Measurements from ENCODE around the gene PLEKHG3. TPM values are rescaled to one million over a fixed set of nuclear protein-coding genes. Genes with fewer than 3 reads are reported as not detected.

The PLEKHG3 gene
- total RNA-seq, 2 donors from 2014 or later: 2.4 to 8.8 TPM

GRCh38 chr14:64726585-64726890, 22.3 kb downstream of the PLEKHG3 start:
- Mint-ChIP-seq H3K4me1 (ENCODE audit: low read depth) (peaks cover 46% of the 10 kb centered on the region), H3K27ac (no peak overlapping the region), H3K36me3 (ENCODE audit: insufficient read depth in 2 of 2) (no peaks in the 10 kb centered on the region), H3K4me3 (no peak overlapping the region), H3K9me3 (no peaks in the 10 kb centered on the region), H3K27me3 (ENCODE audit: low read depth) (no peaks in the 10 kb centered on the region)
- ATAC-seq (replicated peaks in 1 of 2): peak; percentile 49 to 69
- peak; percentile 34 to 56 for DNase-seq

- Mint-ChIP-seq H3K36me3 (ENCODE audit: insufficient read depth in 2 of 2) (no peaks in the 10 kb centered on the region), H3K9me3 (no peaks in the 10 kb centered on the region), H3K4me3 (no peak overlapping the region), H3K4me1 (ENCODE audit: low read depth) (peaks cover 40% of the 10 kb centered on the region), H3K27me3 (ENCODE audit: low read depth) (no peaks in the 10 kb centered on the region), H3K27ac (no peak overlapping the region)
- DNase-seq (no peak), ATAC-seq (replicated peaks in 1 of 2) (no peak)
Measured at GRCh38 chr14:64727551-64728071, 23.4 kb downstream of the PLEKHG3 start.

- ATAC-seq (replicated peaks in 1 of 2) (no peak), DNase-seq (no peak)
- peaks cover 36% of the 10 kb centered on the region for H3K4me1 Mint-ChIP-seq (ENCODE audit: low read depth)
- no peaks in the 10 kb centered on the region for H3K36me3 Mint-ChIP-seq (ENCODE audit: insufficient read depth in 2 of 2)
- H3K4me3 Mint-ChIP-seq: no peak overlapping the region
- H3K9me3 Mint-ChIP-seq: no peaks in the 10 kb centered on the region
- no peak overlapping the region for H3K27ac Mint-ChIP-seq
- no peaks in the 10 kb centered on the region for H3K27me3 Mint-ChIP-seq (ENCODE audit: low read depth)
Measured at GRCh38 chr14:64728106-64728505, 23.9 kb downstream of the PLEKHG3 start.

GRCh38 chr14:64728856-64729255, 24.6 kb downstream of the PLEKHG3 start:
- Mint-ChIP-seq H3K4me1 (ENCODE audit: low read depth) (peaks cover 31% of the 10 kb centered on the region), H3K36me3 (ENCODE audit: insufficient read depth in 2 of 2) (no peaks in the 10 kb centered on the region), H3K27ac (peak overlapping the region; percentile 34), H3K9me3 (no peaks in the 10 kb centered on the region), H3K27me3 (ENCODE audit: low read depth) (no peaks in the 10 kb centered on the region), H3K4me3 (no peak overlapping the region)
- DNase-seq: no peak
- no peak for ATAC-seq (replicated peaks in 1 of 2)

GRCh38 chr14:64729386-64730060, 25.3 kb downstream of the PLEKHG3 start:
- Mint-ChIP-seq H3K9me3 (no peaks in the 10 kb centered on the region), H3K36me3 (ENCODE audit: insufficient read depth in 2 of 2) (no peaks in the 10 kb centered on the region), H3K4me1 (ENCODE audit: low read depth) (peaks cover 24% of the 10 kb centered on the region), H3K27ac (no peak overlapping the region), H3K27me3 (ENCODE audit: low read depth) (no peaks in the 10 kb centered on the region), H3K4me3 (no peak overlapping the region)
- ATAC-seq (replicated peaks in 1 of 2) (no peak), DNase-seq (no peak)

- DNase-seq (no peak), ATAC-seq (replicated peaks in 1 of 2) (no peak)
- Mint-ChIP-seq H3K9me3 (no peaks in the 10 kb centered on the region), H3K27ac (no peak overlapping the region), H3K4me3 (no peak overlapping the region), H3K27me3 (ENCODE audit: low read depth) (no peaks in the 10 kb centered on the region), H3K36me3 (ENCODE audit: insufficient read depth in 2 of 2) (no peaks in the 10 kb centered on the region), H3K4me1 (ENCODE audit: low read depth) (peaks cover 21% of the 10 kb centered on the region)
Measured at GRCh38 chr14:64730061-64730440, 25.8 kb downstream of the PLEKHG3 start.

- H3K27ac Mint-ChIP-seq: peak overlapping the region; percentile 26
- H3K4me1 Mint-ChIP-seq (ENCODE audit: low read depth): peaks cover 19% of the 10 kb centered on the region
- no peak for ATAC-seq (replicated peaks in 1 of 2)
Measured at GRCh38 chr14:64730681-64731080, 26.5 kb downstream of the PLEKHG3 start.

GRCh38 chr14:64731141-64731581, 26.9 kb downstream of the PLEKHG3 start:
- H3K4me1 Mint-ChIP-seq (ENCODE audit: low read depth): peaks cover 14% of the 10 kb centered on the region
- no peak overlapping the region for H3K27ac Mint-ChIP-seq
- DNase-seq: no peak

More at GRCh38 chr14:64730681-64731080, 26.5 kb downstream of the PLEKHG3 start:
- DNase-seq: no peak
- Mint-ChIP-seq H3K9me3 (no peaks in the 10 kb centered on the region), H3K27me3 (ENCODE audit: low read depth) (no peaks in the 10 kb centered on the region), H3K4me3 (no peak overlapping the region), H3K36me3 (ENCODE audit: insufficient read depth in 2 of 2) (no peaks in the 10 kb centered on the region)

GRCh38 chr14:64732066-64732465, 27.8 kb downstream of the PLEKHG3 start:
- H3K4me1 Mint-ChIP-seq (ENCODE audit: low read depth): peaks cover 11% of the 10 kb centered on the region
- H3K9me3 Mint-ChIP-seq: no peaks in the 10 kb centered on the region
- no peak overlapping the region for H3K27ac Mint-ChIP-seq
- H3K4me3 Mint-ChIP-seq: no peak overlapping the region
- DNase-seq (no peak), ATAC-seq (replicated peaks in 1 of 2) (no peak)
- no peaks in the 10 kb centered on the region for H3K27me3 Mint-ChIP-seq (ENCODE audit: low read depth)
- H3K36me3 Mint-ChIP-seq (ENCODE audit: insufficient read depth in 2 of 2): no peaks in the 10 kb centered on the region

More at GRCh38 chr14:64731141-64731581, 26.9 kb downstream of the PLEKHG3 start:
- no peaks in the 10 kb centered on the region for H3K27me3 Mint-ChIP-seq (ENCODE audit: low read depth)
- H3K9me3 Mint-ChIP-seq: no peaks in the 10 kb centered on the region
- no peak overlapping the region for H3K4me3 Mint-ChIP-seq
- no peaks in the 10 kb centered on the region for H3K36me3 Mint-ChIP-seq (ENCODE audit: insufficient read depth in 2 of 2)
- no peak for ATAC-seq (replicated peaks in 1 of 2)

GRCh38 chr14:64732536-64733120, 28.4 kb downstream of the PLEKHG3 start:
- DNase-seq (no peak), ATAC-seq (replicated peaks in 1 of 2) (no peak)
- H3K27ac Mint-ChIP-seq: no peak overlapping the region
- no peaks in the 10 kb centered on the region for H3K27me3 Mint-ChIP-seq (ENCODE audit: low read depth)
- no peak overlapping the region for H3K4me3 Mint-ChIP-seq
- H3K4me1 Mint-ChIP-seq (ENCODE audit: low read depth): peaks cover 11% of the 10 kb centered on the region
- no peaks in the 10 kb centered on the region for H3K36me3 Mint-ChIP-seq (ENCODE audit: insufficient read depth in 2 of 2)
- no peaks in the 10 kb centered on the region for H3K9me3 Mint-ChIP-seq

- no peaks in the 10 kb centered on the region for H3K9me3 Mint-ChIP-seq
- H3K36me3 Mint-ChIP-seq (ENCODE audit: insufficient read depth in 2 of 2): no peaks in the 10 kb centered on the region
- no peak for ATAC-seq (replicated peaks in 1 of 2)
- no peak overlapping the region for H3K4me3 Mint-ChIP-seq
- no peak overlapping the region for H3K27ac Mint-ChIP-seq
- H3K4me1 Mint-ChIP-seq (ENCODE audit: low read depth): peaks cover 11% of the 10 kb centered on the region
- no peak for DNase-seq
- no peaks in the 10 kb centered on the region for H3K27me3 Mint-ChIP-seq (ENCODE audit: low read depth)
Measured at GRCh38 chr14:64733321-64733720, 29.1 kb downstream of the PLEKHG3 start.

GRCh38 chr14:64733899-64734298, 29.7 kb downstream of the PLEKHG3 start:
- H3K27me3 Mint-ChIP-seq (ENCODE audit: low read depth): no peaks in the 10 kb centered on the region
- H3K27ac Mint-ChIP-seq: no peak overlapping the region
- no peak for ATAC-seq (replicated peaks in 1 of 2)

GRCh38 chr14:64734990-64735389, 30.8 kb downstream of the PLEKHG3 start:
- DNase-seq (no peak), ATAC-seq (replicated peaks in 1 of 2) (no peak)
- H3K27ac Mint-ChIP-seq: no peak overlapping the region
- H3K36me3 Mint-ChIP-seq (ENCODE audit: insufficient read depth in 2 of 2): no peaks in the 10 kb centered on the region
- peaks cover 5% of the 10 kb centered on the region for H3K4me1 Mint-ChIP-seq (ENCODE audit: low read depth)
- no peaks in the 10 kb centered on the region for H3K27me3 Mint-ChIP-seq (ENCODE audit: low read depth)
- H3K9me3 Mint-ChIP-seq: no peaks in the 10 kb centered on the region
- no peak overlapping the region for H3K4me3 Mint-ChIP-seq

More at GRCh38 chr14:64733899-64734298, 29.7 kb downstream of the PLEKHG3 start:
- no peaks in the 10 kb centered on the region for H3K36me3 Mint-ChIP-seq (ENCODE audit: insufficient read depth in 2 of 2)
- peaks cover 11% of the 10 kb centered on the region for H3K4me1 Mint-ChIP-seq (ENCODE audit: low read depth)
- H3K4me3 Mint-ChIP-seq: no peak overlapping the region
- no peak for DNase-seq
- H3K9me3 Mint-ChIP-seq: no peaks in the 10 kb centered on the region
